Measurements from ENCODE around the gene CHN1.

GRCh38 chr2:174773215-174773614 is 232.0 kb downstream of the CHN1 start:
- TF ChIP-seq POLR2A (IDR thresholded peaks at IDR 0.05) (no peak), CTCF (IDR thresholded peaks at IDR 0.05) (no peak)

Measured in sigmoid colon (tissue), 3 donors.